Measurements from ENCODE around the gene MAPK8IP1.

DNA sequence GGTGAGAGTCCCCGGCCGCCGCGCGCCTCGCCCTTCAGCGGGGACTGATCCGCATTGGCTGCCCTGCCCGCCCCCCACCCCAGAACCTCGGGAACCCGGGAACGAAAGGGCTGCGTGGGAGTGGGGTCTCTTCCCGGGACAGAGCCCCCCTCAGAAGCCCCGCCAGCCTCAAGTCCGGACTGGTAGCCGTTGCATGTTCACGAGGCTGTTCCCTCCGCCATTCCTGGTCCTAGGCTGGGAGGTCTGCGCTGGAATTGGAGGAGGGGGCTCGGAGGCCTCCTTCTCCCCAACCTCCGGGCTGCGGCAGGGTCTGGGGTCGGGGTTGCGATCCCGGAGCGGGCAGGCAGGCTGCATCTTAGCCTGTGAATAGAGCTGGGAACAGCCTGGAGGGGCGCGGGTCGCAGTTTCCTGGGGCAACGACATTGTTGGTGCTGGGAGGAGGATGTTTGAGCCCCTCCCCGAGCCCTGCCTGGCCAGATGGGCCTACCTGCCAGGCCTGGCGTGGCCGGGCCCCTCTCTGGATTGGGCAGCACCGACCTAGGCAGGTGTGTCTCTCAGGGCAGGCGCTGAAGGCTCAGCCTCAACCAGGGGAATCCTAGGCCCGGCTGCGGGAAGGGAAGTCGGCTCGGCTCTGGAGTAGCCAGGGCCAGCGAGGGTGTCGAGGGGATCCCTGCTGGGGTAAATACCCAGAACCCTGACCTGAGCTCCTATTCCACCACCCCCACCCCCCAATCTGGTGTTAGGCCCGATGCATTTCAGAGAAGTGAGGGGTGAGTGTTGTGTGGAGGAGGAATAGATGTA is 670 bp downstream of the MAPK8IP1 start:
- TF ChIP-seq, protein P1, sequence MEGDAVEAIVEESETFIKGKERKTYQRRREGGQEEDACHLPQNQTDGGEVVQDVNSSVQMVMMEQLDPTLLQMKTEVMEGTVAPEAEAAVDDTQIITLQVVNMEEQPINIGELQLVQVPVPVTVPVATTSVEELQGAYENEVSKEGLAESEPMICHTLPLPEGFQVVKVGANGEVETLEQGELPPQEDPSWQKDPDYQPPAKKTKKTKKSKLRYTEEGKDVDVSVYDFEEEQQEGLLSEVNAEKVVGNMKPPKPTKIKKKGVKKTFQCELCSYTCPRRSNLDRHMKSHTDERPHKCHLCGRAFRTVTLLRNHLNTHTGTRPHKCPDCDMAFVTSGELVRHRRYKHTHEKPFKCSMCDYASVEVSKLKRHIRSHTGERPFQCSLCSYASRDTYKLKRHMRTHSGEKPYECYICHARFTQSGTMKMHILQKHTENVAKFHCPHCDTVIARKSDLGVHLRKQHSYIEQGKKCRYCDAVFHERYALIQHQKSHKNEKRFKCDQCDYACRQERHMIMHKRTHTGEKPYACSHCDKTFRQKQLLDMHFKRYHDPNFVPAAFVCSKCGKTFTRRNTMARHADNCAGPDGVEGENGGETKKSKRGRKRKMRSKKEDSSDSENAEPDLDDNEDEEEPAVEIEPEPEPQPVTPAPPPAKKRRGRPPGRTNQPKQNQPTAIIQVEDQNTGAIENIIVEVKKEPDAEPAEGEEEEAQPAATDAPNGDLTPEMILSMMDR (IDR thresholded peaks at IDR 0.05; ENCODE audit: poor library complexity, severe bottlenecking), result no peak
- TF ChIP-seq POLR2AphosphoS5 (IDR thresholded peaks at IDR 0.05) (peak; percentile 6), EZH2 (IDR thresholded peaks at IDR 0.05; ENCODE audit: borderline replicate concordance, insufficient read depth, low read length, poor library complexity, severe bottlenecking) (no peak), MXI1 (conservative IDR thresholded peaks at IDR 0.05; ENCODE audit: poor library complexity, severe bottlenecking) (peak; percentile 49), TAF1 (IDR thresholded peaks at IDR 0.05; ENCODE audit: low read depth) (peak; percentile 66)
